Measurements from ENCODE around the gene ARHGEF2. TPM values are rescaled to one million over a fixed set of nuclear protein-coding genes. Genes with fewer than 3 reads are reported as not detected.

Gene ARHGEF2
- total and polyA plus RNA-seq, 2 donors (not counting 3 experiments of a cell fraction or from before 2014, with no cell fraction given): 59.2 to 118 TPM

DNA sequence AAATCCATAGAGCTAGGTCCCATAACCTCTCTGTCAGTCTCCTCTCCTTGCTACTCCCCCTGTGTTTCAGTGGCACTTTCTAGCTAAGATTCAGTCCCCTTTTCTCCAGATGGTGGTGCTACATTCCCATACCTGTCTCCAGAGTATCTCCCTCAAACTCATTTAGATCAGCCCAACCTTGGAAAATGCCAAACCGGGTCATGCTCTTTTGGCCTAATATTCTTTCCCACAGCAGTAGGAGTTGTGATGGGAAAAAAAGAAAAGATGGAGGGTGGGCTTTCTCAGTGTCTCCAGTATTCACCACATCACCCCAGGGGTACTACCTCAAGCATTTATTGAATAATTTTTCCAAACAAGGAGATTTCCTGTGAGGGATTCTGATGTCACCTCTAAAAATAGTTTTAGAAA, 40.1 kb downstream of the ARHGEF2 start:
- Histone ChIP-seq H2AFZ (ENCODE audit: low read depth, low read length) (peak overlapping the region; percentile 10), H3K9me3 (replicated peaks; ENCODE audit: control insufficient read depth, insufficient read depth, low read length) (no peaks in the 10 kb centered on the region), H3K9ac (replicated peaks; ENCODE audit: extremely low read depth, insufficient read depth, low read length) (peak overlapping the region; percentile 6), H3K4me2 (ENCODE audit: insufficient read depth, low read length) (no peak overlapping the region), H3K27ac (ENCODE audit: insufficient read depth, low read depth, low read length) (peak overlapping the region; percentile 38), H3K79me2 (ENCODE audit: control insufficient read depth, insufficient read depth, low read length) (peaks cover 10% of the 10 kb centered on the region), H3K27me3 (ENCODE audit: control insufficient read depth in 2 of 2, insufficient read depth in 2 of 2, low read length in 2 of 2) (no peaks in the 10 kb centered on the region), H3K9me1 (replicated peaks; ENCODE audit: control insufficient read depth, extremely low read depth, insufficient read depth, low read length) (no peaks in the 10 kb centered on the region), H4K20me1 (replicated peaks; ENCODE audit: control insufficient read depth, extremely low read depth, insufficient read depth, low read length) (no peaks in the 10 kb centered on the region), H3K4me1 (ENCODE audit: control insufficient read depth, extremely low read depth, insufficient read depth, low read length) (peaks cover 35% of the 10 kb centered on the region), H3K36me3 (ENCODE audit: control insufficient read depth in 2 of 2, extremely low read depth in 1 of 2, insufficient read depth in 2 of 2, low read length in 2 of 2) (no peaks in the 10 kb centered on the region), H3K4me3 (replicated peaks in 1 of 3; ENCODE audit: insufficient read depth in 1 of 3, low read depth in 1 of 3, low read length in 3 of 3) (no peak overlapping the region)
- ChIA-PET POLR2A (interaction anchor here (0.6 to 1.4 kb wide), 3 partner anchors 22 to 51 kb away, joined by 3 to 9 read pairs (median 5); no protein-coding TSS in a partner anchor), CTCF (interaction anchor here (0.6 to 3.6 kb wide), 31 partner anchors 12 to 287 kb away, joined by 3 to 142 read pairs (median 5); partner anchors contain the start of genes ARHGEF2, MEX3A, SSR2 and SYT11)
- intact Hi-C loops (cut with micrococcal nuclease) (loop anchor here (1.0 kb wide), 2 partner anchors 51 to 128 kb away; no protein-coding TSS in a partner anchor), dilution Hi-C loops (cut with MboI; ENCODE audit: extremely low pct_ligation_motif_present, low sequenced_read_pairs) (no loop called here)
- DNase-seq (ENCODE audit: low read depth, low spot score) (peak; percentile 84), FAIRE-seq (peak; percentile 85)
- no peak for TF ChIP-seq FOS (IDR thresholded peaks at IDR 0.05; ENCODE audit: borderline replicate concordance, insufficient read depth, low read length)
- TF ChIP-seq, protein P1, sequence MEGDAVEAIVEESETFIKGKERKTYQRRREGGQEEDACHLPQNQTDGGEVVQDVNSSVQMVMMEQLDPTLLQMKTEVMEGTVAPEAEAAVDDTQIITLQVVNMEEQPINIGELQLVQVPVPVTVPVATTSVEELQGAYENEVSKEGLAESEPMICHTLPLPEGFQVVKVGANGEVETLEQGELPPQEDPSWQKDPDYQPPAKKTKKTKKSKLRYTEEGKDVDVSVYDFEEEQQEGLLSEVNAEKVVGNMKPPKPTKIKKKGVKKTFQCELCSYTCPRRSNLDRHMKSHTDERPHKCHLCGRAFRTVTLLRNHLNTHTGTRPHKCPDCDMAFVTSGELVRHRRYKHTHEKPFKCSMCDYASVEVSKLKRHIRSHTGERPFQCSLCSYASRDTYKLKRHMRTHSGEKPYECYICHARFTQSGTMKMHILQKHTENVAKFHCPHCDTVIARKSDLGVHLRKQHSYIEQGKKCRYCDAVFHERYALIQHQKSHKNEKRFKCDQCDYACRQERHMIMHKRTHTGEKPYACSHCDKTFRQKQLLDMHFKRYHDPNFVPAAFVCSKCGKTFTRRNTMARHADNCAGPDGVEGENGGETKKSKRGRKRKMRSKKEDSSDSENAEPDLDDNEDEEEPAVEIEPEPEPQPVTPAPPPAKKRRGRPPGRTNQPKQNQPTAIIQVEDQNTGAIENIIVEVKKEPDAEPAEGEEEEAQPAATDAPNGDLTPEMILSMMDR (IDR thresholded peaks at IDR 0.05; ENCODE audit: extremely low read depth in 1 of 2, insufficient read depth in 1 of 2, low read depth in 1 of 2, low read length in 2 of 2): peak; percentile 55 to 63
- no TSS peak for BruUV-seq (replicated peaks)

DNA sequence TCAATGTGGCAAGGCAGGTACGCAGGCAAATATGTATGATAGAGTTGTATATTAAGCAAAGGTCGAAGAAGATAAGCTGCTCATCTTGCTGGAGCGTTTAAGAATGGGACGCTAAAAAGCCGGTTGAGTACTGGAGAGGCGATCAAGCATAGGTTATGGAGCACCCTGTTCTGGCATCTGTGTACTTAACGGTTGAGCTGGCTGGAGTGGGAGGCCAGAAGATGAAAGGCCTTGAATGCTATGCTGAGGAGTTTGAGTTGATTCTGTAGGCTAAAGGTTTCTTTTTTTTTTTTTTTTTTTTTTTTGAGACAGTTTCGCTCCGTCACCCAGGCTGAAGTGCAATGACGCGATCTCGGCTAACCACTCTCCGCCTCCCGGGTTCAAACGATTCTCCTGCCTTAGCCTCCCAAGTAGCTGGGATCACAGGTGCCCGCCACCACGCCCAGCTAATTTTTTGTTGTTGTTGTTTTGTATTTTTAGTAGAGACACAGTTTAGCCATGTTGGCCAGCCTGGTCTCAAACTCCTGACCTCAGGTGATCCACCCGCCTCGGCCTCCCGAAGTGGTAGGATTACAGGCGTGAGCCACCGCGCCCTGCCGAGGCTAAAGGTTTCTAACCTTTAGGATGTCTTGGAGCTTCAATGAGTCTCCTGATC, 43.3 kb downstream of the ARHGEF2 start:
- Histone ChIP-seq H3K9me1 (replicated peaks; ENCODE audit: control insufficient read depth, extremely low read depth, insufficient read depth, low read length) (no peaks in the 10 kb centered on the region), H3K36me3 (ENCODE audit: control insufficient read depth in 2 of 2, extremely low read depth in 1 of 2, insufficient read depth in 2 of 2, low read length in 2 of 2) (peaks cover 2 to 7% of the 10 kb centered on the region in 2 experiments), H3K4me3 (replicated peaks in 1 of 3; ENCODE audit: insufficient read depth in 1 of 3, low read depth in 1 of 3, low read length in 3 of 3) (peak overlapping the region; percentile 27 to 97 (median 92)), H2AFZ (ENCODE audit: low read depth, low read length) (peak overlapping the region; percentile 32), H3K27ac (ENCODE audit: insufficient read depth, low read depth, low read length) (peak overlapping the region; percentile 60), H3K79me2 (ENCODE audit: control insufficient read depth, insufficient read depth, low read length) (peaks cover 41% of the 10 kb centered on the region), H4K20me1 (replicated peaks; ENCODE audit: control insufficient read depth, extremely low read depth, insufficient read depth, low read length) (no peaks in the 10 kb centered on the region), H3K27me3 (ENCODE audit: control insufficient read depth in 2 of 2, insufficient read depth in 2 of 2, low read length in 2 of 2) (no peaks in the 10 kb centered on the region), H3K4me1 (ENCODE audit: control insufficient read depth, extremely low read depth, insufficient read depth, low read length) (peaks cover 46% of the 10 kb centered on the region), H3K4me2 (ENCODE audit: insufficient read depth, low read length) (peak overlapping the region; percentile 93), H3K9me3 (replicated peaks; ENCODE audit: control insufficient read depth, insufficient read depth, low read length) (no peaks in the 10 kb centered on the region), H3K9ac (replicated peaks; ENCODE audit: extremely low read depth, insufficient read depth, low read length) (peak overlapping the region; percentile 84)
- FAIRE-seq (no peak), DNase-seq (ENCODE audit: low read depth, low spot score) (no peak)
- CTCF ChIA-PET: interaction anchor here (1.2 to 6.7 kb wide), 6 partner anchors 11 to 131 kb away, joined by 3 to 57 read pairs (median 4); no protein-coding TSS in a partner anchor
- intact Hi-C loops (cut with micrococcal nuclease) (loop anchor here (1.0 kb wide), 4 partner anchors 35 to 119 kb away; partner anchors contain the start of genes LAMTOR2 and SYT11), dilution Hi-C loops (cut with MboI; ENCODE audit: extremely low pct_ligation_motif_present, low sequenced_read_pairs) (no loop called here)
- POLR2A ChIA-PET: interaction anchor here (0.7 to 1.3 kb wide), 4 partner anchors 54 to 187 kb away, joined by 3 to 9 read pairs (median 6); no protein-coding TSS in a partner anchor
- BruUV-seq (replicated peaks): TSS peak; percentile 95
- TF ChIP-seq POLR2AphosphoS5 (IDR thresholded peaks at IDR 0.05; ENCODE audit: insufficient read depth, low read depth, low read length) (no peak), GATA2 (IDR thresholded peaks at IDR 0.05; ENCODE audit: insufficient read depth, insufficient read length, low read depth, low read length) (no peak), FOS (IDR thresholded peaks at IDR 0.05; ENCODE audit: borderline replicate concordance, insufficient read depth, low read length) (no peak), EZH2 (IDR thresholded peaks at IDR 0.05; ENCODE audit: borderline replicate concordance, low read depth, low read length, severe bottlenecking) (no peak)

Data from endothelial cell of umbilical vein (primary cell).